Measurements from ENCODE around the gene MPP2. TPM values are rescaled to one million over a fixed set of nuclear protein-coding genes. Genes with fewer than 3 reads are reported as not detected.
A peak's percentile ranks its signal among the peaks of the same experiment; 100 is the strongest.

Gene MPP2
- total and polyA plus RNA-seq, 9 of the 15 experiments (the other 6 are each of a cell fraction or from before 2014, with no cell fraction given) = 0.04 to 1.0 (median 0.24) TPM

GRCh38 chr17:43832168-43832975, 75.0 kb downstream of the MPP2 start (continued):
- TF ChIP-seq POU5F1 (IDR thresholded peaks at IDR 0.05; ENCODE audit: borderline replicate concordance, low read depth, low read length, partially characterized antibody) (no peak), ZBTB49 (CRISPR knock-in tag; IDR thresholded peaks at IDR 0.05; ENCODE audit: borderline replicate concordance) (no peak), SIN3A (IDR thresholded peaks at IDR 0.05; ENCODE audit: borderline replicate concordance in 2 of 2, control insufficient read depth in 1 of 2, low read depth in 2 of 2, low read length in 2 of 2) (0 out of 4 replicates have a peak, but pooled peaks of 1 of the 2 experiments have one; percentile 12), CREB1 (IDR thresholded peaks at IDR 0.05) (no peak), CREB1 (CRISPR knock-in tag; IDR thresholded peaks at IDR 0.05) (peak; percentile 39; the same call in 1 of the 2 replicates), MNT (conservative IDR thresholded peaks at IDR 0.05) (peak; percentile 22 to 55; a peak in 1 of 4 replicates), EP400 (IDR thresholded peaks at IDR 0.05) (peak; percentile 37; the same call in 1 of the 2 replicates), HDAC1 (IDR thresholded peaks at IDR 0.05) (peak in 1 of 2 experiments; percentile 49; a peak in 1 of 4 replicates), NFYB (IDR thresholded peaks at IDR 0.05; ENCODE audit: extremely low read depth, insufficient read length) (no peak), ZNF165 (CRISPR knock-in tag; IDR thresholded peaks at IDR 0.05; ENCODE audit: borderline replicate concordance) (no peak), FOSL1 (tag; conservative IDR thresholded peaks at IDR 0.05) (peak; percentile 58), ZKSCAN8 (CRISPR knock-in tag; IDR thresholded peaks at IDR 0.05) (no peak)

Data from K562 (cell line).